ENCODE measurements around the gene TUBGCP2.

GRCh38 chr10:133307776-133308420, 774 bp downstream of the TUBGCP2 start:
- TF ChIP-seq TRIM28 (IDR thresholded peaks at IDR 0.05; ENCODE audit: borderline replicate concordance, low read length): peak; percentile 55; the same call in 1 of the 2 replicates
- no peak for TF ChIP-seq ZNF274 (IDR thresholded peaks at IDR 0.05; ENCODE audit: low read length)
- no peak for TF ChIP-seq ZNF274 (tag by site-specific recombination; IDR thresholded peaks at IDR 0.05; ENCODE audit: borderline replicate concordance)
- TF ChIP-seq ZNF416 (tag by site-specific recombination; IDR thresholded peaks at IDR 0.05): no peak
- peak; percentile 80 for TF ChIP-seq CTCF (tag by site-specific recombination; IDR thresholded peaks at IDR 0.05)
- no peak for TF ChIP-seq REST (tag by site-specific recombination; IDR thresholded peaks at IDR 0.05)

All from HEK293 (cell line).